ENCODE measurements around the gene SAPCD1.
"Not testable (repeated sequence)": the region's sequence is repeated elsewhere in the genome, so short reads cannot be mapped to it uniquely, and the experiment has no call there.

SAPCD1 gene

GRCh38 chr6:31806470-31807272 lies 44.2 kb downstream of the SAPCD1 start, which contains the start of gene LSM2:
TSS of gene LSM2 (minus strand) at chr6:31806966. CDS start at chr6:31806757, 209 bp downstream.
- DNase-seq = peak; percentile 96

DNA sequence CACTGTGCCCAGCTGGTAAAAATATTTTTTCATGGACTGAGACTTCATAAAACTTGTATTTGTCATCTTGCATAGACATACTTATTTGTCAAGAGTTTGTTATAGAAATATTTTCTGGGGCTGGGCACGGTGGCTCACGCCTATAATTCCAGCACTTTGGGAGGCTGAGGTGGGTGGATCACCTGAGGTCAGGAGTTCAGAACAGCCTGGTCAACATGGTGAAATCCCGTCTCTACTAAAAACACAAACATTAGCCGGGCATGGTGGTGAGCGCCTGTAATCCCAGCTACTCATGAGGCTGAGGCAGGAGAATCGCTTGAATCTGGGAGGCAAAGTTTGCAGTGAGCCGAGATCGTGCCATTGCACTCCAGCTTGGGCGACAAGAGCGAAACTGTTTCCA lies 46.1 kb downstream of the SAPCD1 start:
- DNase-seq = not testable (repeated sequence)

DNA sequence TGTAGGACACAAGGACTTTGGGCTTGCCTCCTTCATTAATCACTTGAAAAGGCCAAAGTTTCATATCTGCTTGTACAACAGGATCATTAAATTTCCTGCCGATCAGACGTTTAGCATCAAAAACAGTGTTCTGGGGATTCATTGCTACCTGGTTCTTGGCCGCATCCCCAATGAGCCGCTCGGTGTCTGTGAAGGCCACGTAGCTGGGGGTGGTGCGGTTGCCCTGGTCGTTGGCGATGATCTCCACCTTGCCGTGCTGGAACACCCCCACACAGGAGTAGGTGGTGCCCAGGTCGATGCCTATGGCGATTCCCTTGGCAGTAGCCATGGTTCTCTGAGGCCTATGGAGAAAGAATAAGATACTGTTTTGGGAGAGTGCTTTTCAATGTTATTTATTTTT lies 49.2 kb downstream of the SAPCD1 start:
- DNase-seq = no peak

- DNase-seq = no peak
Observed at GRCh38 chr6:31813465-31813849, 51.0 kb downstream of the SAPCD1 start.
